K562 (cell line): ENCODE measurements around the gene CPNE2. TPM values are rescaled to one million over a fixed set of nuclear protein-coding genes. Genes with fewer than 3 reads are reported as not detected.

Experiments used
- ATAC-seq: fragments of 200-7000 bp; cut with Tn5 transposase; 3 replicates; pipeline ENCODE4 v1.9.1; 2020; ENCODE audit warnings: moderate library complexity
- BruUV-seq: library from RNA; stranded (reverse); fragments of 400-500 nt; replicated peaks from 2 replicates; lab custom pipeline; 2021; lab: Mats Ljungman, UMichigan
- CTCF ChIA-PET: fragments of 300-600 bp; formaldehyde crosslinking; extraction: SDS; loops from one replicate; lab custom pipeline; 2021; ENCODE audit warnings: low intra/inter-chr PET ratio; lab: Yijun Ruan, JAX
- POLR2A ChIA-PET: fragments of 300-600, 350-650 bp; sonication (Branson Sonifier 250); formaldehyde crosslinking; extraction: SDS; loops from one replicate; lab custom pipeline; 2021; ENCODE audit warnings: antibody characterized with exemption, inconsistent platforms; lab: Yijun Ruan, JAX
- DNase-seq, 4 experiments: peaks; one replicate each; pipeline versions ENCODE4 v3.0.0 to v3.0.0-alpha.2; 2011 to 2018; ENCODE audit warnings: low spot score in 3 of 4, mixed read lengths in 3 of 4; ENCODE audit errors: extremely low read depth in 1 of 4
- FAIRE-seq: peaks from 2 replicates; lab custom pipeline; 2011; peaks lifted over from hg19 to GRCh38; lab: Jason Lieb, UNC
- H2AFZ ChIP-seq: 2 replicates; pipeline ENCODE4 v1.6.0; 2011; ENCODE audit warnings: low read depth, low read length, control low read depth, inconsistent platforms
- H3K27ac ChIP-seq: fragments of 200-600 bp; 3 replicates; pipeline ENCODE4 v1.8.0; 2011; ENCODE audit warnings: low read depth, mild to moderate bottlenecking, control low read depth, inconsistent platforms, low read length, moderate library complexity, mixed read lengths; ENCODE audit errors: extremely low read depth
- H3K27me3 ChIP-seq, 2 experiments: fragments of 300-600 bp in 1 of 2; 2 replicates in 1 of 2; 3 replicates in 1 of 2; pipeline versions ENCODE4 v1.6.0 to v1.8.0; 2011; ENCODE audit warnings: inconsistent platforms in 2 of 2, low read length in 2 of 2, mild to moderate bottlenecking in 1 of 2, mixed read lengths in 1 of 2, moderate library complexity in 1 of 2; ENCODE audit not compliant: control insufficient read depth in 2 of 2, insufficient read depth in 2 of 2
- H3K36me3 ChIP-seq: fragments of 300-600 bp; 3 replicates; pipeline ENCODE4 v1.8.0; 2011; ENCODE audit warnings: mild to moderate bottlenecking, low read length, inconsistent platforms; ENCODE audit not compliant: control insufficient read depth, insufficient read depth
- H3K4me1 ChIP-seq, 2 experiments: fragments of 200-600 bp in 1 of 2; replicated peaks in 1 of 2; 2 replicates in 1 of 2; 3 replicates in 1 of 2; pipeline versions ENCODE4 v1.5.1 to v1.8.0; 2011; ENCODE audit warnings: inconsistent platforms in 2 of 2, low read length in 2 of 2, mild to moderate bottlenecking in 1 of 2, mixed read lengths in 1 of 2, moderate library complexity in 1 of 2; ENCODE audit not compliant: control insufficient read depth in 2 of 2, insufficient read depth in 2 of 2
- H3K4me2 ChIP-seq: 2 replicates; pipeline ENCODE4 v1.6.1; 2011; ENCODE audit warnings: low read length, control low read depth, inconsistent platforms, mixed read lengths; ENCODE audit not compliant: insufficient read depth
- H3K4me3 ChIP-seq: fragments of 200-600 bp; sonication (generic), shearing (Covaris generic); 2 replicates; pipeline ENCODE4 v1.5.1; 2016; ENCODE audit warnings: control low read depth, inconsistent platforms
- H3K79me2 ChIP-seq: fragments of 200-600 bp; 3 replicates; pipeline ENCODE4 v1.8.0; 2011; ENCODE audit warnings: low read length, inconsistent platforms; ENCODE audit not compliant: control insufficient read depth, insufficient read depth
- H3K9ac ChIP-seq, 2 experiments: 2 replicates each; pipeline versions ENCODE4 v1.6.0 to v1.6.1; 2011; ENCODE audit warnings: low read depth in 2 of 2, low read length in 2 of 2, control low read depth in 1 of 2, inconsistent platforms in 1 of 2, mild to moderate bottlenecking in 1 of 2, mixed read lengths in 1 of 2; ENCODE audit not compliant: insufficient read depth in 1 of 2
- H3K9me1 ChIP-seq: one replicate; pipeline ENCODE4 v1.6.0; 2011; ENCODE audit warnings: inconsistent platforms, mild to moderate bottlenecking, low read length, moderate library complexity; ENCODE audit not compliant: control insufficient read depth, insufficient read depth
- H3K9me3 ChIP-seq: replicated peaks from 2 replicates; pipeline ENCODE4 v1.5.1; 2011; ENCODE audit warnings: low read depth, low read length, inconsistent platforms; ENCODE audit not compliant: control insufficient read depth, insufficient read depth
- H4K20me1 ChIP-seq: replicated peaks from 2 replicates; pipeline ENCODE4 v1.6.1; 2011; ENCODE audit warnings: low read length, inconsistent platforms, mixed read lengths; ENCODE audit not compliant: control insufficient read depth, insufficient read depth
- ARID2 ChIP-seq: fragments of 450-650 bp; IDR thresholded peaks from 2 replicates; pipeline ENCODE4 v1.6.1; 2017; ENCODE audit warnings: antibody characterized with exemption, mild to moderate bottlenecking
- CEBPG ChIP-seq, 3 experiments: fragments of 200-800 bp in 1 of 3; sonication (Bioruptor generic) in 1 of 3; sonication (generic) in 1 of 3; formaldehyde crosslinking in 1 of 3; IDR thresholded peaks in 2 of 3; conservative IDR thresholded peaks in 1 of 3; 2 replicates each; pipeline versions ENCODE4 v1.6.1 to v1.8.0; 2016 to 2022; ENCODE audit warnings: missing compliant biosample characterization in 2 of 3, missing genetic modification characterization in 2 of 3, mild to moderate bottlenecking in 1 of 3, missing genetic modification reagents in 1 of 3
- GATAD2B ChIP-seq: fragments of 450-650 bp; IDR thresholded peaks from 2 replicates; pipeline ENCODE4 v1.6.1; 2017; ENCODE audit warnings: mild to moderate bottlenecking, borderline replicate concordance
- KDM2B ChIP-seq: fragments of 250-450 bp; sonication (Bioruptor Pico); IDR thresholded peaks from 2 replicates; pipeline ENCODE4 v1.8.0; 2021; ENCODE audit warnings: mild to moderate bottlenecking, moderate library complexity
- LEF1 ChIP-seq: fragments of 450-650 bp; IDR thresholded peaks from 2 replicates; pipeline ENCODE4 v1.6.1; 2016; ENCODE audit warnings: mild to moderate bottlenecking
- POLR3A ChIP-seq: IDR thresholded peaks from 2 replicates; pipeline ENCODE4 v1.6.1; 2011; ENCODE audit warnings: borderline replicate concordance, mild to moderate bottlenecking, moderate library complexity; ENCODE audit not compliant: insufficient read length, insufficient read depth; ENCODE audit errors: extremely low read depth
- RUNX1 ChIP-seq: sonication (generic); IDR thresholded peaks from 2 replicates; pipeline ENCODE4 v1.6.1; 2016; ENCODE audit warnings: antibody characterized with exemption, low read depth
- VEZF1 ChIP-seq: fragments of 200-800 bp; sonication (Bioruptor generic); IDR thresholded peaks from 2 replicates; pipeline ENCODE4 v1.6.1; 2017; ENCODE audit warnings: missing genetic modification characterization, missing compliant biosample characterization
- WGBS: fragments of 100-300 bp; shearing (Covaris generic); methylation state at CpG from one replicate; pipeline ENCODE4 v1.1.6; 2016; ENCODE audit warnings: low coverage, mixed read lengths; ENCODE audit not compliant: insufficient coverage; ENCODE audit errors: missing lambda C conversion rate; 5-methylcytosine and 5-hydroxymethylcytosine counted together
- in situ Hi-C: fragments of 300-500 bp; cut with MboI; formaldehyde crosslinking; loops from 4 replicates; pipeline ENCODE4 v1.15.0; 2018; ENCODE audit warnings: inconsistent platforms, mixed read lengths
- intact Hi-C: fragments of 100-400 bp; cut with micrococcal nuclease; formaldehyde crosslinking; loops from 2 replicates; pipeline ENCODE4 v1.14.2; 2022
- polyA plus RNA-seq, 8 experiments: library from polyadenylated mRNA; depleted of rRNA in 4 of 8; stranded (reverse) in 5 of 8; unstranded in 3 of 8; fragments of >200 nt; fragmentation: Nextera tagmentation in 2 of 8; fragmentation: Illumina TruSeq in 1 of 8; extraction: Ambion mirVana in 2 of 8; extraction: Trizol in 1 of 8; gene quantifications; 2 replicates each; pipeline versions ENCODE4 v1.2.1 to v1.2.3, GENCODE V29; 2011 to 2014; ENCODE audit warnings: inconsistent platforms in 1 of 8, missing spikeins in 1 of 8
- total RNA-seq, 7 experiments: library from RNA; depleted of rRNA in 6 of 7; stranded (reverse); fragments of >200 nt in 6 of 7; fragmentation: Illumina TruSeq in 2 of 7; extraction: Trizol in 2 of 7; gene quantifications; 2 replicates each; pipeline versions ENCODE4 v1.2.1 to v1.2.3, GENCODE V29; 2011 to 2021; ENCODE audit warnings: low replicate concordance in 1 of 7

CPNE2 gene
- total and polyA plus RNA-seq, 9 of the 15 experiments (the other 6 are each of a cell fraction or from before 2014, with no cell fraction given) = 3.0 to 13.9 (median 8.6) TPM

- no peak for FAIRE-seq
- TSS peak; percentile 50 for BruUV-seq
Measured at GRCh38 chr16:57153841-57154240, 61.5 kb downstream of the CPNE2 start.

More at GRCh38 chr16:57153841-57154240, 61.5 kb downstream of the CPNE2 start:
- no peaks in the 10 kb centered on the region for H4K20me1 ChIP-seq
- no peak overlapping the region for H3K27ac ChIP-seq
- H3K27me3 ChIP-seq = no peaks in the 10 kb centered on the region
- no peak overlapping the region for H2AFZ ChIP-seq
- no peak for TF ChIP-seq KDM2B (CRISPR knock-in tag)
- TF ChIP-seq VEZF1 (CRISPR knock-in tag) = no peak
- no peak for TF ChIP-seq POLR3A
- no peak for TF ChIP-seq CEBPG (CRISPR knock-in tag; IDR thresholded peaks at IDR 0.05)
- TF ChIP-seq CEBPG (tag; conservative IDR thresholded peaks at IDR 0.05 in 1 of 2, IDR thresholded peaks at IDR 0.05 in 1 of 2) = no peak
- no peak for TF ChIP-seq GATAD2B
- no peak for TF ChIP-seq RUNX1
- no peak for TF ChIP-seq LEF1
- no peak for TF ChIP-seq ARID2
- H3K79me2 ChIP-seq = no peaks in the 10 kb centered on the region
- H3K4me1 ChIP-seq = peaks cover 0 to 2% of the 10 kb centered on the region in 2 experiments; a peak in 1 of 5 replicates
- H3K4me3 ChIP-seq = no peak overlapping the region
- CTCF ChIA-PET = no interaction called here
- POLR2A ChIA-PET = no interaction called here
- DNase-seq (no peak), ATAC-seq (no peak)
- intact Hi-C loops = no loop called here
- no peak overlapping the region for H3K9ac ChIP-seq
- in situ Hi-C loops = no loop called here
- H3K9me3 ChIP-seq = no peaks in the 10 kb centered on the region
- no peak overlapping the region for H3K4me2 ChIP-seq
- H3K36me3 ChIP-seq = peaks cover 66% of the 10 kb centered on the region
- H3K9me1 ChIP-seq = no peaks in the 10 kb centered on the region
- WGBS = 97% methylated on average over 6 of the region's 6 CpGs
